HepG2 (cell line): ENCODE results near the gene ZNF226. TPM values are rescaled to one million over a fixed set of nuclear protein-coding genes. Genes with fewer than 3 reads are reported as not detected.

ENCODE experiments used
- BCL3 ChIP-seq: sonication (generic); formaldehyde crosslinking; IDR thresholded peaks from 2 replicates; pipeline ENCODE4 v1.5.1; 2020; ENCODE audit warnings: mild to moderate bottlenecking, missing genetic modification reagents, moderate library complexity
- KDM5B ChIP-seq: sonication (generic); formaldehyde crosslinking; IDR thresholded peaks from 2 replicates; pipeline ENCODE4 v1.4.0; 2020; ENCODE audit warnings: missing genetic modification reagents, mild to moderate bottlenecking, borderline replicate concordance
- KMT2B ChIP-seq: IDR thresholded peaks from 2 replicates; pipeline ENCODE4 v1.6.1; 2016; ENCODE audit warnings: missing genetic modification reagents, missing compliant biosample characterization
- MXI1 ChIP-seq: IDR thresholded peaks from 3 replicates; pipeline ENCODE4 v1.6.1; 2012; ENCODE audit warnings: low read depth, low read length, inconsistent platforms, borderline replicate concordance
- SOX13 ChIP-seq, 3 experiments: fragments of 450-650 bp in 1 of 3; sonication (generic) in 1 of 3; formaldehyde crosslinking in 1 of 3; IDR thresholded peaks in 2 of 3; conservative IDR thresholded peaks in 1 of 3; 2 replicates each; pipeline versions ENCODE4 v1.5.0 to v1.6.1; 2016 to 2020; ENCODE audit warnings: antibody characterized with exemption in 1 of 3, mild to moderate bottlenecking in 1 of 3, missing compliant biosample characterization in 1 of 3, missing genetic modification reagents in 1 of 3, moderate library complexity in 1 of 3
- TFE3 ChIP-seq: IDR thresholded peaks from 2 replicates; pipeline ENCODE4 v1.6.1; 2016
- THAP11 ChIP-seq: IDR thresholded peaks from 2 replicates; pipeline ENCODE4 v1.6.1; 2016; ENCODE audit warnings: missing biosample characterization, missing genetic modification reagents
- ZBTB40 ChIP-seq, 2 experiments: fragments of 450-650 bp in 1 of 2; sonication (generic) in 1 of 2; formaldehyde crosslinking in 1 of 2; IDR thresholded peaks; 2 replicates each; pipeline versions ENCODE4 v1.6.1 to v1.8.0; 2016 to 2022; ENCODE audit warnings: antibody characterized with exemption in 1 of 2, mild to moderate bottlenecking in 1 of 2, missing genetic modification reagents in 1 of 2
- ZBTB7B ChIP-seq: sonication (generic); formaldehyde crosslinking; IDR thresholded peaks from 2 replicates; pipeline ENCODE4 v1.4.0; 2020; ENCODE audit warnings: missing genetic modification reagents
- ZGPAT ChIP-seq: IDR thresholded peaks from 2 replicates; pipeline ENCODE4 v1.6.1; 2016; ENCODE audit warnings: mild to moderate bottlenecking
- ZNF280B ChIP-seq: sonication (generic); formaldehyde crosslinking; IDR thresholded peaks from 2 replicates; pipeline ENCODE4 v1.5.0; 2020; ENCODE audit warnings: missing genetic modification reagents, mild to moderate bottlenecking, borderline replicate concordance
- ZNF746 ChIP-seq: sonication (generic); formaldehyde crosslinking; IDR thresholded peaks from 2 replicates; pipeline ENCODE4 v1.8.0; 2022; ENCODE audit warnings: mild to moderate bottlenecking, missing genetic modification reagents
- polyA plus RNA-seq, 8 experiments: library from polyadenylated mRNA; depleted of rRNA in 3 of 8; stranded (reverse) in 7 of 8; unstranded in 1 of 8; fragments of >200 nt; fragmentation: Illumina TruSeq in 4 of 8; extraction: Trizol in 4 of 8; gene quantifications; 2 replicates each; pipeline versions ENCODE4 v1.2.1 to v1.2.3, GENCODE V29; 2011 to 2016; ENCODE audit warnings: low read depth in 4 of 8, missing spikeins in 1 of 8, mixed read lengths in 1 of 8; ENCODE audit not compliant: insufficient read depth in 1 of 8
- total RNA-seq, 5 experiments: library from RNA; depleted of rRNA; stranded (reverse); fragments of >200 nt; fragmentation: Illumina TruSeq; extraction: Trizol; gene quantifications; 2 replicates each; pipeline ENCODE4 v1.2.3, GENCODE V29; 2016; ENCODE audit warnings: low read depth in 1 of 5

Gene ZNF226
- total and polyA plus RNA-seq, 2 of the 13 experiments (the other 11 are each of a cell fraction or from before 2014, with no cell fraction given), result 8.3 to 16.0 TPM

GRCh38 chr19:44212250-44212865, 47.5 kb downstream of the ZNF226 start, which contains the start of gene ZNF227 (continued):
- TF ChIP-seq ZBTB40 (IDR thresholded peaks at IDR 0.05), result peak; percentile 75
- TF ChIP-seq ZBTB40 (CRISPR knock-in tag; IDR thresholded peaks at IDR 0.05), result peak; percentile 52
- peak; percentile 36; the same call in 1 of the 3 replicates for TF ChIP-seq MXI1
- TF ChIP-seq ZBTB7B (CRISPR knock-in tag), result peak; percentile 56; the same call in 1 of the 2 replicates
- 0 out of 2 replicates have a peak, but pooled peaks have one; percentile 24 for TF ChIP-seq TFE3 (CRISPR knock-in tag)
- TF ChIP-seq THAP11 (CRISPR knock-in tag), result peak; percentile 98
- TF ChIP-seq ZNF280B (CRISPR knock-in tag), result peak; percentile 70
- TF ChIP-seq BCL3 (CRISPR knock-in tag), result no peak
- TF ChIP-seq ZNF746 (CRISPR knock-in tag), result no peak
- TF ChIP-seq SOX13 (IDR thresholded peaks at IDR 0.05), result no peak
- no peak for TF ChIP-seq SOX13 (CRISPR knock-in tag; conservative IDR thresholded peaks at IDR 0.05 in 1 of 2, IDR thresholded peaks at IDR 0.05 in 1 of 2)
- TF ChIP-seq KMT2B (CRISPR knock-in tag), result peak; percentile 84
- peak; percentile 73; the same call in 1 of the 2 replicates for TF ChIP-seq KDM5B (CRISPR knock-in tag)
- peak; percentile 75; the same call in 1 of the 2 replicates for TF ChIP-seq ZGPAT
